Measurements from ENCODE around the gene HYAL1.
"Not testable (repeated sequence)": the region's sequence is repeated elsewhere in the genome, so short reads cannot be mapped to it uniquely, and the experiment has no call there.

The HYAL1 gene

DNA sequence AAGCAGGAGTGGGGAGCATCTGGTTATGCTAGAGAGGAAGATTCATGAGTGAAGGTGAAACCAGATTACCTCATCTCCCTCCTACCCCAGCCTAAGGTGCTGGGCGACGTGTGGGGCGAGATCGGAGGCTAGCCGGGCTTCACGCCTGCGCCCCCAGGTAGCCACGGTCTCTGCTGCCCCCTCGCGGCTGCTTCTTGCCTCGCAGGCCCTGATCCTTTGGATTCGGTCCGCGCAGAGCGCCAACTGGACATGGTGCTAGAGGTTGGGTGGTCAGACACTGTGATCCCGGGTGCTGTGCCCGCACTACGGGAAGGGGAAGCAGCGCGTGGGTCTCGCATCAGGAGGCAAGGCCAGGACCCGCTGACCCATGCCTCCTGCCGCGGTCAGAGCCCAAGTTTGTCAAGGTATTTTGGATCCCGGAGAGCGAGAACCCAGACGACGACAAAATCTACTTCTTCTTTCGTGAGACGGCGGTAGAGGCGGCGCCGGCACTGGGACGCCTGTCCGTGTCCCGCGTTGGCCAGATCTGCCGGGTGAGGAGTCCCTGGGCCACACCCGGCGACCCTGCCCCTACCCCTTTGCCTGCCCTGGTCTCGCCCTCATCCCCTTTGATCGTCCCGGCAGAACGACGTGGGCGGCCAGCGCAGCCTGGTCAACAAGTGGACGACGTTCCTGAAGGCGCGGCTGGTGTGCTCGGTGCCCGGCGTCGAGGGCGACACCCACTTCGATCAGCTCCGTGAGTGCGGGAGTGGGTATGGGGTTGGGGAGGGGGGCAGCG is 30.3 kb downstream of the HYAL1 start:
- peak; percentile 56 for DNase-seq (ENCODE audit: low read depth)

GRCh38 chr3:50272538-50272910 is 30.9 kb downstream of the HYAL1 start:
- DNase-seq (ENCODE audit: low read depth): not testable (repeated sequence)

DNA sequence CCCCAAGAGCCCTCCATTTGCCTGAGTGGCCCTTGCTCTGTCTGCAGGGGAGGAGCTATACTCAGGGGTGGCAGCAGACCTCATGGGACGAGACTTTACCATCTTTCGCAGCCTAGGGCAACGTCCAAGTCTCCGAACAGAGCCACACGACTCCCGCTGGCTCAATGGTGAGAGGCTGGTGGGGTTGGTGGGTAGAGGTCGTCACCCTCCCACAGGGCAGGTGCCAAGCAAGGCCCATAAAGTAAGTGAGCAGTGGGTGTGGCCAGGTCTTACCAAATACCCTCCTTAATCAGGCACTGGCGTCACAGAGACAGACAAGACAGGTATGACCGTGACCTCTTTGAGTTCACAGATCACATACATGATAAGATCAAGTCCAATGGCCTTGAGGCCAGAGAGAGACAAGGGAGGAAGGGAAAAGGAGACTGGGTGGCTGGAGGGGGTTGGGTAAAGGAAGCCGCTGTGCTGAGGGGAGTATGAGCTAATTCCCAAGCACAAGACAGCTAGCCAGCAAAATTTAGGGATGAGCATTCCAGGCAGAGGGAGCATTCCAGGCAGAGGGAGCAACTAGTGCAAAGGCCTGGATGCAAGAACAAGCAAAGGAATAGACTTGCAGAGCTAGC is 31.9 kb downstream of the HYAL1 start:
- DNase-seq (ENCODE audit: low read depth): no peak

DNA sequence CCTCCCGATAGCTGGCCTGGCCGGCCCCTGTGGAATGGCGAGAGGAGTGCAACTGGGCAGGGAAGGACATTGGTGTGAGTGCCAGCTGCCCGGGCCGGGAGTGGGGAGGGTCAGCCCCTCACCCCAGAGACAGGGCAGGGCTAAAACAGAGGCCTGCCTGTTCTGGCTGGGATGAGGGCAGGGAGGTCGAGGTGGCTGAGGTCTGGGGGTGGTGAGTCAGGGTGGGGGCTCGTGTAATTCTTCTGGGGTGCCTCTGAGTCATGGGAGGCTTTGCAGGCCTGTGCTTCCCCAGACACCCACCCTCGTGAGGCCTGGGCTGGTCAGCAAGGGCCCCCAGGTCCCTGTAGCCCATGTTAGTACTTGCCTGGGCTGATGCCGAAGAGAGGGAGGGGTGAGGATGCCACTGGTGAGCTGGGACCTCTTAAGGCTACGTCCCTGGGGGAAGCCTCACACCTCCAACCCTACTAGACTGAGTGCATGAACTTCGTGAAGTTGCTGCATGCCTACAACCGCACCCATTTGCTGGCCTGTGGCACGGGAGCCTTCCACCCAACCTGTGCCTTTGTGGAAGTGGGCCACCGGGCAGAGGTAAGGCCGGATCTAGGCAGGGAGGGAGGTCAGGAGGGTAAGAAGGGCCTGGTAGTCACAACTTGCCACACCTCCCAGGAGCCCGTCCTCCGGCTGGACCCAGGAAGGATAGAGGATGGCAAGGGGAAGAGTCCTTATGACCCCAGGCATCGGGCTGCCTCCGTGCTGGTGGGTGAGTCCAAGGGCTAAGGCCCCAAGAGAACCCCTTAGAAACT is 32.8 kb downstream of the HYAL1 start:
- DNase-seq (ENCODE audit: low read depth): no peak

GRCh38 chr3:50269977-50270413 is 33.4 kb downstream of the HYAL1 start:
- DNase-seq (ENCODE audit: low read depth): no peak

- no peak for DNase-seq (ENCODE audit: low read depth)
Measured at GRCh38 chr3:50269460-50269859, 33.9 kb downstream of the HYAL1 start.

DNA sequence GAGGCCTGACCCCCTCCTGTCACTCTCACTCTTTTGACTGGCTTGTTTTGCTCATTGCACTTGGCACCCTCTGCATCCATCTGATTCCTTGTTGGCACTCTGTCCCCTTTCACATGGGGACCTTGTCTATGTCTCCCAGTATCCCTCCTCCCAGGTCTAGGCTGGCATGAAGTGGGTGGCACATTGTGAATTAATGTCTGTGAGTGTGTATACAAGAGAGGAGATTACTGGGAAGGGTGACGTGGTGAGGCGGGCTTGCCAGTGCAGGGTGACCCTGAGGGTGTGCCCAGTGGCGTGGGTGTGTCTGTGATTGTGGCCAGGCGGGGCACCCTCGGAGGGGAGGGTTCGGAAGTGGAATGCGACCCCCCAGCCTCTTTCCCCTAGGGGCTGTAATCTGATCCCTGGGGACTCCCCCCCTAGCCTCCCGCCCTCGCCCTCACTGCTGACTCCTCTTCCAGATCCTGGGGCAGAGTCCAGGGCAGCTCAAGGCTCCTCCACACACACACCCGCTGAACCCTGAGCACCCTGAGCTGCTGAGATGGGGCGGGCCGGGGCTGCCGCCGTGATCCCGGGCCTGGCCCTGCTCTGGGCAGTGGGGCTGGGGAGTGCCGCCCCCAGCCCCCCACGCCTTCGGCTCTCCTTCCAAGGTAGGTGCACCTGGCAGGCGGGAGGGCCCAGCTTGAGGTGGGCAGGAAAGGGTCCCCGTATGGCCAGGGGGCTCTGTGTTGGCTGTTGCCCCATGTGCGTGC is 34.5 kb downstream of the HYAL1 start, which contains the start of gene SEMA3B:
Gene SEMA3B (plus strand): TSS at position 445 of the 749 bp plus-strand sequence. CDS start 94 bp downstream, at position 539.
- DNase-seq (ENCODE audit: low read depth): no peak

DNA sequence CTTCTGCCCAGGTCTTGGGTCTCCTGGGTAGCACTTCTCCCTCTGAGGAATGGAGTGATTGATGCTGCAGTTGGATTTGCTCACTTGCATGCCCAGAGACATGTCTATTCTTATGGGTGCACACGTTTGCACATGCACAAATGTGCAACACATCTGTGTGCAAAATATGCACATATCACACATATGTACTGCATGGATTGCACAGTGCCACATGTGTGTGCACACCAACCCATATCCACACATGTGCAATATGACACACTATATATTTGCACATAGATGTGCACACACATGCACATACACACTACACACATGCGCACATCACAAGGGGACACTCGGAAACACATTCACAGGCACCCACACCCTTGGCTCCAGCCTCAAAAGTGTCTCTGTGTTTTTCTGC is 35.1 kb downstream of the HYAL1 start:
- DNase-seq (ENCODE audit: low read depth): no peak

- DNase-seq (ENCODE audit: low read depth): no peak
Measured at GRCh38 chr3:50267280-50267913, 36.0 kb downstream of the HYAL1 start.

DNA sequence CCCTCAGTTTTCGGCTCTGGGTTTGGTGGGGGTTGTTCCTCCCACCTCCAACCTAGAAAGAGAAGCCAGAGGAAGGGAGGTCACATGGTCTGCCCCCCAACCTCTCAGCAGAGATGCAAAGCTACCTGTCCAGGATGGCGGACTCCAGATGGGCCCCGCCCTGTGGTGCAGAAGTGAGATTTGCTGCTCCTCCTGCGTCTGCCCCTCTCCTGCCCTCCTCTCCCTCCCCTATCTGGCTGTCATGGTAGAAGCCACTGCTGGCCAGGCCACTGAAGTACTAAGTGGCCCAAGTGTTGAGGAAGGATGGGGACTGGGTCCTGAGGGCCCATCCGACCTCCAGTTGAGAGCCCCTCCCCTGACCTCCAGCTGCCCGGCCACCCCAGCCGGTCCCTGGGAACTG is 36.5 kb downstream of the HYAL1 start:
- no peak for DNase-seq (ENCODE audit: low read depth)

DNA sequence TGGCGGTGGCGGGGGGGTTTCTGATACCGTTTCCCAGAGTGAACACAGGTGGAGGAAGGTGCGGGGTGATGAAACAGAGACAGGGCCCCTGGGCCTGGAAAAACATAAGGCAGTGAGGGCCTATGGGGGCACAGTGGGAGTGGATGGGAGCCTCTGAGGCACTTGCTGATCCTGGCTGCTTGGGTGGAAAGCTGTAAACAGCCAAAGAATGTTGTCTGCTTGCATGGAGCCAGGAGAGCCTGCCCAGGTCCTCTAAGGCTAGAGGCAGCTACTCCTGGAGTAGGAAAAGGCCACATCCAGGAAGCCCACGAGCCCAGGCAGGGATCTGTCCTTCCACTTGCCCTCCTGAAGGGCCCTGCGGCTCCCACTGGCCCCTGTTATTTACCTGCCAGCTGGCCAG is 37.4 kb downstream of the HYAL1 start:
- no peak for DNase-seq (ENCODE audit: low read depth)

DNA sequence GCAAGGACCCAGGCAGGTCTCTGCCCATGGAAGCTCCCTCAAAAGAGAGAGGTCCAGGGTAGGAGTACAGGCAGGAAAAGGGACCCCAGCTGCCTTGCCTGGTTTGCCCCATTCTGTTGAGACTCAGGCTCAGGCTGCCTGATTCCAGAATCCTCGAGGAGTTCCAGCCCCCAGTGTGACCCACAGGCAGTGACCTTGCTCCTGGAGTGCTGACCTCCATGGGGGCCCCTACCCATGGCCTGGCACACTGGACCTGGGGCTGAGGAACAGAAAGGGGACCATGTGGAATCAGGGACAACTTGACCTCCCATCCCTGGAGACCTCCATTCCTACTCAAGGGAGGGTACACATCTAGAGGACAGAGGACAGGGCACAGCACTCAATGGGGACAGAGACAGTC is 37.8 kb downstream of the HYAL1 start:
- DNase-seq (ENCODE audit: low read depth): no peak

DNA sequence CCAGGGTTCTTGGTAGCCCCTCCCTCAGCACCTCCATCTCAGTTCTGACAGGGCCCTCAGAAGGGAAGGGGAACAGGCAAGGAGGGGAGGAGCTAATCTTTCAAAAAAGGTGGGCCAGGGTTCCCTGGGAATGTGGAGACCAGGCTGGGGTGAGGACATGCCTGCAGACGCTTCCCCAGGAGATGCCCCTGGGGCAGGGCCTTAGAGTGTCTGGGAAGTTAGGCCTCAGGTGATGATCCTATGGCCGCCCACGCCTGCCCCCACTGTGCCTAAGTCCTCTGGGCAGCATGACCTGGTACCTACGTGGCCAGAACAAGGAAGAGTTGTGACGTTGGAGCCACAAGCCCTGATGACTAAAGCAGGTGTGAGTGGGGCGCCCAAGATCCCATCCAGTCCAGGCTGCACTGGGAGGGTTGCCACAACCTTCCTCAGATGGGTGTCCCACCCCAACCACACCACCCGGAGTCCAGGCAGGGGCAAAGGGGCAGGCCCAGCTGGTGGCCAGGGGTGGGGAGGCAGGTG is 38.3 kb downstream of the HYAL1 start:
- no peak for DNase-seq (ENCODE audit: low read depth)

- no peak for DNase-seq (ENCODE audit: low read depth)
Measured at GRCh38 chr3:50264383-50264963, 38.9 kb downstream of the HYAL1 start.

DNA sequence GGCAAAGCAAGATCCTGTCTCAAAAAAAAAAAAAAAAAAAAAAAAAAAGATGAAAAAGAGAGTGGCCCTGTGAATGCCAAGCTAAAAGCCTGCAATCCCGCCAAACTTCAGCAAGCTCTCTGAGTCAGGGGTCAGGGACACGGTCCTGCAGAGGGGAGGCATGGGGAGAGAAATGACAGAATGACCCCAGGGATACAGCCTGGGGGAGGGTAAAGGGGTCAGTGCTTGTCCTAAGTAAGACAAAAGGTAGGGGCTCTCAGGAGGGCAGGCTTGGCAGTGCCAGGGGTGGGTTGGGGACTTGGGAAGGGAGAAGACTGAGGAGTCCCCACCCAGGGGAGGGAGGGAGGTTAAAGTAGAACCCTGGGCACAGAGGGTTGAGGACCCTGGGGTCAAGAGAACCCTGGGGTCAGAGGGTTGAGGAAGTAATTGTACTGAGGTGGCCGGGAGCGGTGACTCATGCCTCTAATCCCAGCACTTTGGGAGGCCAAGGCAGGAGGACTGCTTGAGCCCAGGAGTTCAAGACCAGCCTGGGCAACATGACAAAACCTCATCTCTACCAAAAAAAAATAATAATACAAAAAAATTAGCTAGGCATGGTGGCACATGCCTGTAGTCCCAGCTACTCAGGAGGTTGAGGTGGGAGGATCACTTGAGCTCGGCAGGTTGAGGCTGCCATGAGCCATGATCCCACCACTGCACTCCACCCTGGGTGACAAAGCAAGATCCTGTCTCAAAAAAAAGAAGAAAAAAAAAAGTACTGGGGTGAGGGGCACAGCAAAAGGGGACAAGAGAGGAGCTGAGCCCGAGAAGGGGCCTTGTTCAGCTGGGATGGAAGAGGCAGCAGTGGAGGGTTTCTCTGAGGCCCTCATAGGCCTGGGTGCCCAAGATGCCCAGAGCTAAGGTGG is 39.6 kb downstream of the HYAL1 start:
- DNase-seq (ENCODE audit: low read depth): no peak

- DNase-seq (ENCODE audit: low read depth): no peak
Measured at GRCh38 chr3:50262778-50263177, 40.6 kb downstream of the HYAL1 start.

DNA sequence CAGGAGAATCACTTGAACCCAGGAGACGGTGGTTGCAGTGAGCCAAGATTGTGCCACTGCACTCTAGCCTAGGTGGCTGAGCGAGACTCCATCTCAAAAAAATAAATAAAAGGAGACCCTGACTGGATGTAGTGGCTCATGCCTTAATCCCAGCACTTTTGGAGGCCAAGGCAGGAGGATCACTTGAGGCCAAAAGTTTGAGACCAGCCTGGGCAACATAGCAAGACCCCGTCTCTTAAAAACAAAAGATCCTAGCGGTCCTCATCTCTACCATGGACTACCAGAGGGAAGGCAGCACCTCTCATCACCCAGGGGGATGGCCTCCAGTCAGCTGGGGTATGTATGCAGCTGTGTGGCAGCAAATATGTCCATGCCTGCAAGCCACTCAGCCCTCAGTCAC is 41.2 kb downstream of the HYAL1 start:
- DNase-seq (ENCODE audit: low read depth): not testable (repeated sequence)

GRCh38 chr3:50261505-50261904 is 41.9 kb downstream of the HYAL1 start:
- no peak for DNase-seq (ENCODE audit: low read depth)

GRCh38 chr3:50260942-50261441 is 42.4 kb downstream of the HYAL1 start:
- no peak for DNase-seq (ENCODE audit: low read depth)

Measured in T-helper 22 cell (primary cell).